Muscle layer of colon (tissue), 2 donors: Measurements from ENCODE around the gene LRTM1.

ENCODE experiments used
- H3K27ac ChIP-seq: one replicate; pipeline ENCODE4 v1.7.0; 2013; ENCODE audit warnings: low read depth, mild to moderate bottlenecking, low read length, moderate library complexity
- H3K27me3 ChIP-seq, 2 donors: one replicate each; pipeline ENCODE4 v1.7.0; 2013; ENCODE audit warnings: low read length in 2 of 2, mild to moderate bottlenecking in 2 of 2; ENCODE audit not compliant: insufficient read depth in 2 of 2, control insufficient read depth in 1 of 2
- H3K36me3 ChIP-seq: one replicate; pipeline ENCODE4 v1.7.0; 2013; ENCODE audit warnings: mild to moderate bottlenecking, low read length; ENCODE audit not compliant: insufficient read depth
- H3K4me1 ChIP-seq: one replicate; pipeline ENCODE4 v1.7.0; 2013; ENCODE audit warnings: mild to moderate bottlenecking, low read length; ENCODE audit not compliant: insufficient read depth
- H3K4me3 ChIP-seq, 2 donors: one replicate each; pipeline ENCODE4 v1.7.0; 2013; ENCODE audit warnings: low read length in 2 of 2, low read depth in 1 of 2, mild to moderate bottlenecking in 1 of 2, moderate library complexity in 1 of 2
- H3K9ac ChIP-seq: one replicate; pipeline ENCODE4 v1.7.0; 2013; ENCODE audit warnings: low read length
- H3K9me3 ChIP-seq: one replicate; pipeline ENCODE4 v1.7.0; 2013; ENCODE audit warnings: mild to moderate bottlenecking, low read length
- donor health status: abdominal sarcoma.
- donor health status: Adenocarcinoma of cecum.

The LRTM1 gene

DNA sequence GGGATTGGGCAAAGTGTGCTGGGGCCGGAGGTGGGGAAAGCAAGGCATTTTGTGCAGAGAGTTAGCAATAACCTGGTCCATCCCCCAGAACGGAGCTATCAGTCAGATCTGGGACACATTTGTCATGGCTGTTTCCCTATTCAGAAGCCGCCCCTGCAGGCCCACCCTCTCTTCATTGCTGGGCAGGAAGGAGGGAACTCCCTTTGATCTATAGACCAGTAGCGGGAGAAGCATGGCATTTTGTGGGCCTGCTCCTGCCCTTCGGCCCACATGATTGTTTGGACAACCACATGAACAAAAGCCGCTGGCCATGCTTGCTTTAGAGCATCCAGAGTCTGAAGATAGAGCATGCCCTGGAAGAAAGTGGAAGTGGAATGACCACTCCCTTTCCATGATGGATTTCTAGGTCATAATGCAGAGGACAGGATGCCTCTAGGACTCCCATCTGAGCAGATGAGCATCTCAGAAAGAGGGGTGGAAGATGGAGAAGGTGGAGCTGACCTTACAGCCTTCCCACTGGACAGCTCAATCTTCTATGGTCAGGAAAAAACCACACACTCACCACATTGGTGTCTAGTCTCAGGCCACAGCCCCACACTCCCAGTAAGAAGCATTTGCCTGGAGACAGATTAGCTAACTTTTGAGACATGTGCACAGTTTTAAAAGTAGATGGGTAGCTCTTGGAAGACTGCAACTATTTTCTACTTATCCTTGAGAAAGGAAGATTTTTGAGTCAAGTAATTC lies 11.9 kb upstream of the LRTM1 start:
- Histone ChIP-seq H3K27me3 (no peaks in the 10 kb centered on the region), H3K4me1 (no peaks in the 10 kb centered on the region), H3K36me3 (no peaks in the 10 kb centered on the region), H3K9me3 (no peaks in the 10 kb centered on the region), H3K4me3 (no peak overlapping the region), H3K27ac (no peak overlapping the region), H3K9ac (no peak overlapping the region)

- no peaks in the 10 kb centered on the region for H3K36me3 ChIP-seq
- H3K4me3 ChIP-seq = no peak overlapping the region
- H3K9ac ChIP-seq = no peak overlapping the region
- no peaks in the 10 kb centered on the region for H3K27me3 ChIP-seq
- H3K27ac ChIP-seq = no peak overlapping the region
- H3K4me1 ChIP-seq = no peaks in the 10 kb centered on the region
- no peaks in the 10 kb centered on the region for H3K9me3 ChIP-seq
These were observed 8.7 kb upstream of the LRTM1 start for GRCh38 chr3:54936561-54936960.

DNA sequence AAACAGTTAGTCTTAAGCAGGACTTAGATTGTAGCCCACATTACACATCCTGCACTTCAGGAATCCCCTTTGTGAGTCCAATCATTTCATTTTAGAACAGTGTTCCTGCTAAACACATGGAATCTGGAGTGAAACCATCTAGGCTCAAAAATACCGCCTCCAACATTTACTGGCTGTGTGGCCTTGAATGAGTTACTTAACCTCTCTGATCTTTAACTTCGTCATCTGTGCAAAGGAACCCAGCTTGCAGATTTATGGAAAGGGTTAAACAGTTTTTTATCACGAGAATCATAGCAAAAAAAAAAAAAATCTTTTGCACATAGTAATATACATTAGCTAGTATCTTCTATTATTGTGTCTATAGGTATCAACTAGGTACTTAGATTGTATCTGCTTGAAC lies 8.0 kb upstream of the LRTM1 start:
- H3K36me3 ChIP-seq = no peaks in the 10 kb centered on the region
- no peak overlapping the region for H3K27ac ChIP-seq
- H3K9me3 ChIP-seq = no peaks in the 10 kb centered on the region
- H3K27me3 ChIP-seq = no peaks in the 10 kb centered on the region
- H3K9ac ChIP-seq = no peak overlapping the region
- no peaks in the 10 kb centered on the region for H3K4me1 ChIP-seq
- no peak overlapping the region for H3K4me3 ChIP-seq

DNA sequence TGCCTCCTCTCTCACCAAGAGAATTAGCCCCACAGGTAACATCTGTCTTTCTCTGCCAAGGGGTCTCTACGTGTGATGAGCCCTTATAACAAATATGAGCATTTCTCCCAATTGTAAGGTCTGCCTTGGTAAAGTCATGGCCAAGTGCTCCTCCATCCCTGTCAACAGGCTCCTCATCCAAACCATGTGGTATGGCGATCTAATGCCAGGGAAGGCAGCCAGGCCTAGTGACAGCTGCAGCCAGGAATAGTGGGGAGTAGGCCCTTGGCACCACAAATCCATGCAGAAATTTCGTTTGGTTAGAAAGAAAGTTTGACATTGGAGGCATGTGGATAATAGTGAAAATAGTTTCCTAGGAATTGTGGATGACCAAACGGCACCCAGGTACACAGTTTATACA lies 4.7 kb upstream of the LRTM1 start:
- Histone ChIP-seq H3K9me3 (no peaks in the 10 kb centered on the region), H3K9ac (no peak overlapping the region), H3K4me3 (no peak overlapping the region), H3K4me1 (no peaks in the 10 kb centered on the region), H3K27ac (no peak overlapping the region), H3K36me3 (no peaks in the 10 kb centered on the region), H3K27me3 (no peaks in the 10 kb centered on the region)

DNA sequence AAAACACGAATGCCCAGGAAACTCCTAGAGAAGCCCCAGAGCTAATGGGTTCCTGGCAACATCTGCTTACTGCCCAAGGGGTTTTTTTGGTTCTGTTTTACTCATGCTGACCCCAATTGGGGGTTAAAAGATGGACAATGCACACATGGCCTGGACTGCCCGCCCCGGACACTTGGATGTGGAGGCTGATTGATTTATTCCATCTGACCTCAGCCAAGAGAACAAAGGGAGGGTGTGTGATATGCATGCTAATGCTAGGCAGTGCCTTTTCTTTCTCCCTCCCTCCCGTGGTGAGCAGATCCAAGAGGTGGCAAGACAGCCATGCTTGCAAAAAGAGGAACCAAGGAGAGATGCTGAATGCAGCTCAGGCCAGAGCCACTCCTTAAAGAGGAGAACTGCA lies 3.3 kb upstream of the LRTM1 start:
- H3K4me3 ChIP-seq = no peak overlapping the region
- H3K36me3 ChIP-seq = no peaks in the 10 kb centered on the region
- no peaks in the 10 kb centered on the region for H3K4me1 ChIP-seq
- no peaks in the 10 kb centered on the region for H3K27me3 ChIP-seq
- H3K27ac ChIP-seq = no peak overlapping the region
- H3K9me3 ChIP-seq = no peaks in the 10 kb centered on the region
- no peak overlapping the region for H3K9ac ChIP-seq

DNA sequence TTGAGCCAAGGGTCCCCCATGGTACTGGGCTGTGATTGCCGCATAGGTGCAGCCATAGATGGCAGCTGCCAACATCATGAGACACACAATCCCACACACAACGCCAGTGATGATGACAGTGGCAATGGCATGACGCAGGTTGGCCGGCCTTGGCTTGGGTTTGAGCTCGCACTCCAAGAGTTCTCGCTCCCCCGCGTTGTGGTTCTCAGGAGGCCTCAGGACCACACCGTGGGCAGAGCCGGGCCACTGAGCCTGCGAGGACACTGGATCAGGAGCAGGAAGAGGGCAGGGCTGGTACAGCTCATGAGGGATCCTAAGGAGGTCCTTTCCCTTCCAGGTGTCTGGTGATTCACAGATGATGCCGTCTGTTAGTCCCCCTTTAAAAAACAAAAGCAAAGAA lies 9.3 kb downstream of the LRTM1 start:
- H3K9me3 ChIP-seq = no peaks in the 10 kb centered on the region
- no peak overlapping the region for H3K4me3 ChIP-seq
- H3K27ac ChIP-seq = no peak overlapping the region
- H3K4me1 ChIP-seq = no peaks in the 10 kb centered on the region
- H3K36me3 ChIP-seq = no peaks in the 10 kb centered on the region
- no peaks in the 10 kb centered on the region for H3K27me3 ChIP-seq
- H3K9ac ChIP-seq = no peak overlapping the region

- Histone ChIP-seq H3K36me3 (no peaks in the 10 kb centered on the region), H3K9ac (no peak overlapping the region), H3K4me1 (no peaks in the 10 kb centered on the region), H3K27me3 (no peaks in the 10 kb centered on the region), H3K27ac (no peak overlapping the region), H3K9me3 (no peaks in the 10 kb centered on the region), H3K4me3 (no peak overlapping the region)
These were observed 10.0 kb downstream of the LRTM1 start for GRCh38 chr3:54917862-54918261.

- Histone ChIP-seq H3K27ac (no peak overlapping the region), H3K9ac (no peak overlapping the region), H3K9me3 (no peaks in the 10 kb centered on the region), H3K36me3 (no peaks in the 10 kb centered on the region), H3K4me3 (no peak overlapping the region), H3K27me3 (no peaks in the 10 kb centered on the region), H3K4me1 (no peaks in the 10 kb centered on the region)
These were observed 10.7 kb downstream of the LRTM1 start for GRCh38 chr3:54917174-54917573.

GRCh38 chr3:54916732-54917131 lies 11.1 kb downstream of the LRTM1 start:
- Histone ChIP-seq H3K9me3 (no peaks in the 10 kb centered on the region), H3K4me3 (no peak overlapping the region), H3K27me3 (no peaks in the 10 kb centered on the region), H3K4me1 (no peaks in the 10 kb centered on the region), H3K36me3 (no peaks in the 10 kb centered on the region), H3K27ac (no peak overlapping the region), H3K9ac (no peak overlapping the region)

DNA sequence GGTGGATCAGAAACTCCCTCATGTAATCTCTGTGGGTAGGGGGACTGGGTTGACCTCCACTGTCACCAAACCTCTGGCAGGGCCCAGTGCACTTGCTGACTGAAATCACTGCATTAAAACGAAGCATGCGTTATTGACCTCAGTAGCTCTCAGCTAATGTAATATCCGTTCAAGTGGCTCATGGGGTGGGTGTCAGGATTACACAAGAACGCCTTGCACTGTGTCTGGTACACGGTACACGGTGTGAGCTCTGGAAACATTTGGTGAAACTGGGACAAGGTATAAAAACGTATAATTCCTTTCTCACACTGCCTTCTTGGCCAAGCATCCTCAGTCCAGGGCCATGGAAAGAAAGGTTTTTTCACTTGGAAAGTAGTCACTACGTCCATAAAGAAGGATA lies 11.9 kb downstream of the LRTM1 start:
- H3K4me3 ChIP-seq = no peak overlapping the region
- H3K27ac ChIP-seq = no peak overlapping the region
- no peaks in the 10 kb centered on the region for H3K27me3 ChIP-seq
- no peaks in the 10 kb centered on the region for H3K9me3 ChIP-seq
- no peak overlapping the region for H3K9ac ChIP-seq
- no peaks in the 10 kb centered on the region for H3K4me1 ChIP-seq
- no peaks in the 10 kb centered on the region for H3K36me3 ChIP-seq

- Histone ChIP-seq H3K36me3 (no peaks in the 10 kb centered on the region), H3K9me3 (no peaks in the 10 kb centered on the region), H3K9ac (no peak overlapping the region), H3K27ac (no peak overlapping the region), H3K4me1 (no peaks in the 10 kb centered on the region), H3K27me3 (no peaks in the 10 kb centered on the region), H3K4me3 (no peak overlapping the region)
These were observed 12.7 kb downstream of the LRTM1 start for GRCh38 chr3:54915181-54915580.

DNA sequence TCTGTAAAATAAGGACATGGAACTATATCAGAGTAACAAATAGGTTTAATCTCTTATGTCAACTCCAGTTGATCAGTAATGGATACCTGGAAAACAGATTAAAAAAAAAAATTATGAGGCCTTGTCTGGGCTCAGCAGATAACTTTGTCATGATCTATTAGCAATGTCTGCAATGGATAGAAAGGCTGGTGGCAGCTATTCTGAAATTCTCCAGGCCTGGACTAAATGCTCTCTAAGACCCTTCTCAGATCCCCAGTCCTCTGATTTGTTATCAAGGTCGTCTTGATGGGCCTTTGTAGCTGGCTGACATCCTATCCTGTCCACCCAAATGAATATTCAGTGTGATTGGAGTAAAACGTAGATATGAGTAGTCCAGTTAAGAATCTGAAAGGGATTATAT lies 13.7 kb downstream of the LRTM1 start:
- no peaks in the 10 kb centered on the region for H3K36me3 ChIP-seq
- no peak overlapping the region for H3K4me3 ChIP-seq
- no peak overlapping the region for H3K9ac ChIP-seq
- no peaks in the 10 kb centered on the region for H3K9me3 ChIP-seq
- no peak overlapping the region for H3K27ac ChIP-seq
- no peaks in the 10 kb centered on the region for H3K27me3 ChIP-seq
- H3K4me1 ChIP-seq = no peaks in the 10 kb centered on the region
